GM10266 (cell line): Measurements from ENCODE around the gene NEB.
"Not testable (repeated sequence)": the region's sequence is repeated elsewhere in the genome, so short reads cannot be mapped to it uniquely, and the experiment has no call there.

Experiments
- DNase-seq: peaks from one replicate; pipeline ENCODE4 v3.0.0; 2012; ENCODE audit errors: extremely low spot score
- CTCF ChIP-seq: IDR thresholded peaks from 2 replicates; pipeline ENCODE4 v1.5.1; 2012; ENCODE audit warnings: mild to moderate bottlenecking, low read depth; ENCODE audit not compliant: control insufficient read depth, insufficient read depth; ENCODE audit errors: missing control alignments

The NEB gene

GRCh38 chr2:151757861-151758260, 23.6 kb upstream of the NEB start:
- DNase-seq = no peak
- no peak for TF ChIP-seq CTCF

GRCh38 chr2:151756820-151757219, 22.5 kb upstream of the NEB start:
- TF ChIP-seq CTCF = no peak
- no peak for DNase-seq

- no peak for DNase-seq
- TF ChIP-seq CTCF = no peak
Observed at GRCh38 chr2:151754253-151754897, 20.1 kb upstream of the NEB start.

GRCh38 chr2:151753540-151753939, 19.3 kb upstream of the NEB start:
- TF ChIP-seq CTCF = no peak
- no peak for DNase-seq

- DNase-seq = not testable (repeated sequence)
Observed at GRCh38 chr2:151745261-151745660, 11.0 kb upstream of the NEB start.

GRCh38 chr2:151730262-151730975, 3.9 kb downstream of the NEB start:
- peak; percentile 36 for DNase-seq
- no peak for TF ChIP-seq CTCF

GRCh38 chr2:151729837-151730236, 4.4 kb downstream of the NEB start:
- DNase-seq = no peak
- TF ChIP-seq CTCF = no peak
